WTC11 (cell line): Measurements from ENCODE around the gene MIGA2. TPM values are rescaled to one million over a fixed set of nuclear protein-coding genes. Genes with fewer than 3 reads are reported as not detected.

Experiments used
- ATAC-seq: fragments of 200-7000 bp; cut with Tn5 transposase; 2 replicates; pipeline ENCODE4 v1.10.0; 2021; ENCODE audit warnings: mild to moderate bottlenecking, moderate library complexity
- CTCF ChIA-PET: fragments of 300-600 bp; sonication (Branson Sonifier 250); formaldehyde crosslinking; loops from one replicate; lab custom pipeline; 2021; ENCODE audit warnings: antibody characterized with exemption; lab: Charles Lee
- POLR2A ChIA-PET: fragments of 350-600 bp; sonication (Branson Sonifier 250); formaldehyde crosslinking; loops from one replicate; lab custom pipeline; 2021; ENCODE audit warnings: antibody characterized with exemption; lab: Charles Lee
- DNase-seq: peaks from one replicate; pipeline ENCODE4 v3.0.0; 2021; ENCODE audit warnings: low spot score
- H3K27ac Mint-ChIP-seq: 2 replicates; pipeline ENCODE4 v1.8.0; 2021; ENCODE audit warnings: mixed read lengths
- H3K27me3 Mint-ChIP-seq: 2 replicates; pipeline ENCODE4 v1.8.0; 2021; ENCODE audit warnings: low read depth, mild to moderate bottlenecking, moderate library complexity, mixed read lengths
- H3K36me3 Mint-ChIP-seq: 2 replicates; pipeline ENCODE4 v1.8.0; 2021; ENCODE audit warnings: mixed read lengths
- H3K4me1 Mint-ChIP-seq: 2 replicates; pipeline ENCODE4 v1.8.0; 2022; ENCODE audit warnings: mixed read lengths
- H3K4me3 Mint-ChIP-seq: 2 replicates; pipeline ENCODE4 v1.8.0; 2021; ENCODE audit warnings: mild to moderate bottlenecking, moderate library complexity, mixed read lengths
- H3K9me3 Mint-ChIP-seq: 2 replicates; pipeline ENCODE4 v1.8.0; 2021; ENCODE audit warnings: mixed read lengths
- AFF4 ChIP-seq: sonication (generic); formaldehyde crosslinking; IDR thresholded peaks from 2 replicates; pipeline ENCODE4 v1.8.1; 2023; ENCODE audit warnings: mild to moderate bottlenecking, missing genetic modification reagents, borderline replicate concordance
- ATF1 ChIP-seq: sonication (generic); formaldehyde crosslinking; IDR thresholded peaks from 2 replicates; pipeline ENCODE4 v1.8.1; 2023; ENCODE audit warnings: mild to moderate bottlenecking, moderate library complexity, missing genetic modification reagents
- EMX1 ChIP-seq: fragments of 250-450 bp; sonication (Bioruptor Pico); IDR thresholded peaks from 2 replicates; pipeline ENCODE4 v1.8.0; 2021; ENCODE audit warnings: mild to moderate bottlenecking
- ERG ChIP-seq: fragments of 250-450 bp; sonication (Bioruptor Pico); IDR thresholded peaks from 2 replicates; pipeline ENCODE4 v1.8.0; 2021; ENCODE audit warnings: mild to moderate bottlenecking
- ESRRA ChIP-seq: sonication (generic); formaldehyde crosslinking; IDR thresholded peaks from 2 replicates; pipeline ENCODE4 v1.8.1; 2022; ENCODE audit warnings: mild to moderate bottlenecking, missing genetic modification reagents, borderline replicate concordance
- GABPB1 ChIP-seq: sonication (generic); formaldehyde crosslinking; IDR thresholded peaks from 2 replicates; pipeline ENCODE4 v1.8.1; 2023; ENCODE audit warnings: mild to moderate bottlenecking, missing genetic modification reagents
- GRHL2 ChIP-seq: fragments of 250-450 bp; sonication (Bioruptor Pico); IDR thresholded peaks from 2 replicates; pipeline ENCODE4 v1.8.0; 2022; ENCODE audit warnings: mild to moderate bottlenecking, moderate library complexity; ENCODE audit not compliant: insufficient replicate concordance, severe bottlenecking
- GTF2I ChIP-seq: fragments of 250-450 bp; sonication (Bioruptor Pico); conservative IDR thresholded peaks from 2 replicates; pipeline ENCODE4 v1.4.0; 2021; ENCODE audit warnings: mild to moderate bottlenecking
- IRF1 ChIP-seq: sonication (generic); formaldehyde crosslinking; IDR thresholded peaks from 2 replicates; pipeline ENCODE4 v1.8.0; 2023; ENCODE audit warnings: missing genetic modification reagents
- IRF2 ChIP-seq: sonication (generic); formaldehyde crosslinking; IDR thresholded peaks from 2 replicates; pipeline ENCODE4 v1.8.0; 2022; ENCODE audit warnings: low read depth, missing genetic modification reagents, borderline replicate concordance
- MXD4 ChIP-seq: fragments of 250-450 bp; sonication (Bioruptor Pico); IDR thresholded peaks from 2 replicates; pipeline ENCODE4 v1.8.0; 2021; ENCODE audit warnings: mild to moderate bottlenecking, moderate library complexity, borderline replicate concordance
- NFATC4 ChIP-seq: fragments of 250-450 bp; sonication (Bioruptor Pico); IDR thresholded peaks from 2 replicates; pipeline ENCODE4 v1.9.0; 2021; ENCODE audit warnings: mild to moderate bottlenecking
- NR2C2 ChIP-seq: sonication (generic); formaldehyde crosslinking; IDR thresholded peaks from 2 replicates; pipeline ENCODE4 v1.8.0; 2022; ENCODE audit warnings: mild to moderate bottlenecking, missing genetic modification reagents
- OVOL2 ChIP-seq: fragments of 250-450 bp; sonication (Bioruptor Pico); IDR thresholded peaks from 2 replicates; pipeline ENCODE4 v1.9.0; 2021; ENCODE audit warnings: mild to moderate bottlenecking, borderline replicate concordance
- USF1 ChIP-seq: sonication (generic); formaldehyde crosslinking; IDR thresholded peaks from 2 replicates; pipeline ENCODE4 v1.8.0; 2022; ENCODE audit warnings: mild to moderate bottlenecking, missing genetic modification reagents
- ZNF138 ChIP-seq: sonication (generic); formaldehyde crosslinking; conservative IDR thresholded peaks from 2 replicates; pipeline ENCODE4 v1.8.1; 2022; ENCODE audit warnings: mild to moderate bottlenecking, moderate library complexity, missing genetic modification reagents
- ZNF232 ChIP-seq: sonication (generic); formaldehyde crosslinking; IDR thresholded peaks from 2 replicates; pipeline ENCODE4 v1.8.0; 2022; ENCODE audit warnings: mild to moderate bottlenecking, missing genetic modification reagents
- ZNF263 ChIP-seq: sonication (generic); formaldehyde crosslinking; IDR thresholded peaks from 2 replicates; pipeline ENCODE4 v1.8.1; 2022; ENCODE audit warnings: low read depth, mild to moderate bottlenecking, moderate library complexity, missing genetic modification reagents
- total RNA-seq: library from RNA; stranded (reverse); gene quantifications from 3 replicates; pipeline ENCODE4 v1.2.3, GENCODE V29; 2021

MIGA2 gene
- total RNA-seq, 1 experiment from 2014 or later = 61.7 TPM

- ATAC-seq (peak; percentile 26), DNase-seq (no peak)
- TF ChIP-seq EMX1 (CRISPR knock-in tag) (no peak), USF1 (no peak), NFATC4 (no peak), ERG (no peak), IRF1 (no peak), ZNF138 (CRISPR knock-in tag) (no peak), ZNF232 (no peak), GTF2I (peak; percentile 89), MXD4 (no peak)
- Mint-ChIP-seq H3K4me1 (peaks cover 8% of the 10 kb centered on the region), H3K36me3 (peaks cover 3% of the 10 kb centered on the region; the same call in 1 of the 2 replicates), H3K27ac (0 out of 2 replicates have a peak overlapping the region, but pooled peaks have one; percentile 41), H3K4me3 (peak overlapping the region; percentile 92), H3K27me3 (no peaks in the 10 kb centered on the region), H3K9me3 (no peaks in the 10 kb centered on the region)
- ChIA-PET POLR2A (interaction anchor here (1.3 kb wide), 2 partner anchors 10 to 263 kb away, joined by 3 to 5 read pairs; partner anchors contain the start of gene ENDOG), CTCF (interaction anchor here (0.5 to 1.9 kb wide), 11 partner anchors 10 to 543 kb away, joined by 3 to 28 read pairs (median 3); partner anchors contain the start of genes ENDOG and SH3GLB2)
Observed at GRCh38 chr9:129081388-129081904, 45.0 kb downstream of the MIGA2 start.

GRCh38 chr9:129084087-129084486 lies 47.7 kb downstream of the MIGA2 start:
- H3K4me3 Mint-ChIP-seq = no peak overlapping the region
- H3K27ac Mint-ChIP-seq = no peak overlapping the region
- H3K4me1 Mint-ChIP-seq = peaks cover 7% of the 10 kb centered on the region
- POLR2A ChIA-PET = no interaction called here
- no peak for ATAC-seq
- TF ChIP-seq ZNF263 (CRISPR knock-in tag) (no peak), AFF4 (CRISPR knock-in tag) (no peak), OVOL2 (CRISPR knock-in tag) (no peak), ZNF138 (CRISPR knock-in tag) (no peak), IRF2 (CRISPR knock-in tag) (no peak), GRHL2 (CRISPR knock-in tag) (no peak), NFATC4 (no peak), NR2C2 (CRISPR knock-in tag) (no peak), GABPB1 (CRISPR knock-in tag) (no peak), ESRRA (no peak), ATF1 (CRISPR knock-in tag) (no peak)
- CTCF ChIA-PET = interaction anchor here (1.4 to 1.6 kb wide), 2 partner anchors 19 to 48 kb away, joined by 3 to 4 read pairs; no protein-coding TSS in a partner anchor
- H3K9me3 Mint-ChIP-seq = no peaks in the 10 kb centered on the region
- H3K36me3 Mint-ChIP-seq = peaks cover 12% of the 10 kb centered on the region; the same call in 1 of the 2 replicates
- no peaks in the 10 kb centered on the region for H3K27me3 Mint-ChIP-seq
- no peak for DNase-seq
